ENCODE measurements around the gene ZNF184. TPM values are rescaled to one million over a fixed set of nuclear protein-coding genes. Genes with fewer than 3 reads are reported as not detected.

The ZNF184 gene
- total and polyA plus RNA-seq, 2 of the 4 experiments (the other 2 are of a cell fraction), result 2.8 to 8.1 TPM

GRCh38 chr6:27439371-27439770 lies 33.5 kb downstream of the ZNF184 start:
- H3K4me3 ChIP-seq (ENCODE audit: insufficient read depth, low read depth, low read length), result no peak overlapping the region
- no peak overlapping the region for H3K23ac ChIP-seq (ENCODE audit: low read depth, low read length)
- H3K36me3 ChIP-seq (ENCODE audit: control insufficient read depth, insufficient read depth, low read length), result no peaks in the 10 kb centered on the region
- H3K9ac ChIP-seq (ENCODE audit: low read depth, low read length), result no peak overlapping the region
- ATAC-seq (ENCODE audit: low read depth) (no peak), DNase-seq (no peak)
- ChIA-PET CTCF (no interaction called here), POLR2A (ENCODE audit: unreplicated experiment) (no interaction called here)
- H2AFZ ChIP-seq (replicated peaks; ENCODE audit: low read length, poor library complexity), result no peak overlapping the region
- no peak overlapping the region for H3K4ac ChIP-seq (ENCODE audit: low read depth, low read length)
- dilution Hi-C loops (cut with HindIII; ENCODE audit: low sequenced_read_pairs, unreplicated experiment), result no loop called here
- no peak overlapping the region for H2AK5ac ChIP-seq (ENCODE audit: low read depth, low read length)
- H3K18ac ChIP-seq (ENCODE audit: low read depth, low read length), result no peak overlapping the region
- H3K79me1 ChIP-seq (ENCODE audit: low read depth in 1 of 2, low read length in 2 of 2), result no peaks in the 10 kb centered on the region
- BruUV-seq (replicated peaks), result no TSS peak
- H3K4me1 ChIP-seq (ENCODE audit: control insufficient read depth, insufficient read depth, low read length), result no peaks in the 10 kb centered on the region
- no peak overlapping the region for H3K27ac ChIP-seq (ENCODE audit: insufficient read depth, low read length)
- no peak overlapping the region for H2BK120ac ChIP-seq (ENCODE audit: low read depth, low read length)
- H3K56ac ChIP-seq (ENCODE audit: extremely low read depth, insufficient read depth, low read length), result no peak overlapping the region
- H4K8ac ChIP-seq (ENCODE audit: low read depth in 2 of 2, low read length in 2 of 2), result no peak overlapping the region
- H3K9me1 ChIP-seq (ENCODE audit: insufficient read depth, low read length), result no peaks in the 10 kb centered on the region
- intact Hi-C loops (cut with micrococcal nuclease), result no loop called here
- H4K91ac ChIP-seq (ENCODE audit: insufficient read depth, low read depth, low read length), result no peak overlapping the region
- H2AK9ac ChIP-seq (replicated peaks; ENCODE audit: low read depth, low read length, poor library complexity), result no peak overlapping the region
- TF ChIP-seq USF2 (IDR thresholded peaks at IDR 0.05; ENCODE audit: low read depth, low read length) (no peak), RAD21 (IDR thresholded peaks at IDR 0.05; ENCODE audit: low read length) (no peak), MAFK (IDR thresholded peaks at IDR 0.05; ENCODE audit: low read depth, low read length) (no peak), MAZ (IDR thresholded peaks at IDR 0.05; ENCODE audit: borderline replicate concordance, low read depth, low read length) (no peak), CTCF (conservative IDR thresholded peaks at IDR 0.05; ENCODE audit: low read depth, low read length) (no peak), SMC3 (IDR thresholded peaks at IDR 0.05; ENCODE audit: low read depth, low read length) (no peak), RFX5 (IDR thresholded peaks at IDR 0.05; ENCODE audit: low read depth, low read length) (no peak), ELK1 (IDR thresholded peaks at IDR 0.05; ENCODE audit: borderline replicate concordance, low read depth, low read length) (no peak), CHD1 (IDR thresholded peaks at IDR 0.05; ENCODE audit: low read depth, low read length) (no peak), RCOR1 (IDR thresholded peaks at IDR 0.05; ENCODE audit: insufficient replicate concordance, low read length) (no peak), POLR2A (IDR thresholded peaks at IDR 0.05; ENCODE audit: low read depth, low read length) (no peak), MXI1 (IDR thresholded peaks at IDR 0.05; ENCODE audit: borderline replicate concordance, low read depth, low read length) (no peak), CEBPB (IDR thresholded peaks at IDR 0.05; ENCODE audit: low read depth, low read length) (no peak), NFE2L2 (IDR thresholded peaks at IDR 0.05; ENCODE audit: low read depth, low read length) (no peak)
- H2BK20ac ChIP-seq (ENCODE audit: low read depth, low read length), result no peak overlapping the region
- no peaks in the 10 kb centered on the region; the same call in 1 of the 2 replicates for H3K9me3 ChIP-seq (ENCODE audit: control insufficient read depth, insufficient read depth, low read length)
- H4K5ac ChIP-seq (ENCODE audit: low read depth, low read length), result no peak overlapping the region
- H3K27me3 ChIP-seq (ENCODE audit: control insufficient read depth, insufficient read depth, low read length), result no peaks in the 10 kb centered on the region
- H2BK5ac ChIP-seq (ENCODE audit: low read depth, low read length, poor library complexity, severe bottlenecking), result no peak overlapping the region
- no peaks in the 10 kb centered on the region for H4K20me1 ChIP-seq (ENCODE audit: insufficient read depth, low read length)
- 40% methylated on average over 1 of the region's 4 CpGs; no CpG with 5 or more reads in 1 of the 2 experiments for WGBS, 2 experiments (ENCODE audit: extremely low coverage in 2 of 2, insufficient read length in 1 of 2)
- no peak overlapping the region for H3K4me2 ChIP-seq (ENCODE audit: low read depth, low read length)
- no peak overlapping the region for H3K14ac ChIP-seq (replicated peaks; ENCODE audit: low read depth, low read length)
- in situ Hi-C loops (cut with MboI; ENCODE audit: low sequenced_read_pairs), result no loop called here
- H2BK15ac ChIP-seq (ENCODE audit: low read depth, low read length), result no peak overlapping the region

Data from IMR-90 (cell line).